Measurements from ENCODE around the gene KIAA1328.
"Not testable (repeated sequence)": the region's sequence is repeated elsewhere in the genome, so short reads cannot be mapped to it uniquely, and the experiment has no call there.

The KIAA1328 gene

GRCh38 chr18:36885981-36886380, 57.1 kb downstream of the KIAA1328 start:
- no peak for DNase-seq

- no peak for DNase-seq
Measured at GRCh38 chr18:36887114-36887513, 58.2 kb downstream of the KIAA1328 start.

GRCh38 chr18:36887864-36888263, 58.9 kb downstream of the KIAA1328 start:
- no peak for DNase-seq

- no peak for DNase-seq
Measured at GRCh38 chr18:36888778-36889177, 59.9 kb downstream of the KIAA1328 start.

GRCh38 chr18:36889321-36889720, 60.4 kb downstream of the KIAA1328 start:
- no peak for DNase-seq

GRCh38 chr18:36889742-36890141, 60.8 kb downstream of the KIAA1328 start:
- no peak for DNase-seq

- no peak for DNase-seq
Measured at GRCh38 chr18:36890598-36890997, 61.7 kb downstream of the KIAA1328 start.

- no peak for DNase-seq
Measured at GRCh38 chr18:36893227-36893626, 64.3 kb downstream of the KIAA1328 start.

GRCh38 chr18:36895606-36896005, 66.7 kb downstream of the KIAA1328 start:
- no peak for DNase-seq

GRCh38 chr18:36897253-36897652, 68.3 kb downstream of the KIAA1328 start:
- no peak for DNase-seq

- no peak for DNase-seq
Measured at GRCh38 chr18:36899289-36899688, 70.4 kb downstream of the KIAA1328 start.

- no peak for DNase-seq
Measured at GRCh38 chr18:36900466-36900865, 71.5 kb downstream of the KIAA1328 start.

GRCh38 chr18:36901277-36901701, 72.4 kb downstream of the KIAA1328 start:
- no peak for DNase-seq

GRCh38 chr18:36903215-36903928, 74.4 kb downstream of the KIAA1328 start:
- no peak for DNase-seq

- DNase-seq = no peak
Measured at GRCh38 chr18:36905571-36905970, 76.6 kb downstream of the KIAA1328 start.

GRCh38 chr18:36909282-36909681, 80.4 kb downstream of the KIAA1328 start:
- not testable (repeated sequence) for DNase-seq

- DNase-seq = no peak
Measured at GRCh38 chr18:36912887-36913286, 84.0 kb downstream of the KIAA1328 start.

- no peak for DNase-seq
Measured at GRCh38 chr18:36917907-36918306, 89.0 kb downstream of the KIAA1328 start.

- no peak for DNase-seq
Measured at GRCh38 chr18:36929601-36930000, 100.7 kb downstream of the KIAA1328 start.

GRCh38 chr18:36931106-36931505, 102.2 kb downstream of the KIAA1328 start:
- peak in 1 of 58 donors; percentile 1 for DNase-seq

- no peak for DNase-seq
Measured at GRCh38 chr18:36933552-36933951, 104.6 kb downstream of the KIAA1328 start.

GRCh38 chr18:36934884-36935283, 106.0 kb downstream of the KIAA1328 start:
- DNase-seq = no peak

GRCh38 chr18:36942264-36942663, 113.3 kb downstream of the KIAA1328 start:
- no peak for DNase-seq
